NCI-H2196 (cell line): ENCODE measurements around the gene EIF1AD.
"Not testable (repeated sequence)": the region's sequence is repeated elsewhere in the genome, so short reads cannot be mapped to it uniquely, and the experiment has no call there.

Experiments
- DNase-seq: peaks from one replicate; lab custom pipeline; 2025; ENCODE audit not compliant: unreplicated experiment; lab: John Stamatoyannopoulos, UW

Gene EIF1AD

GRCh38 chr11:66001942-66002647, at the start of gene EIF1AD, which contains the start of gene BANF1:
Gene EIF1AD, minus strand, starts transcription at chr11:66002157. Its CDS starts 1,768 bp downstream, at chr11:66000389.
Gene BANF1, plus strand, starts transcription at chr11:66002503. Its CDS starts 748 bp downstream, at chr11:66003251.
- peak; percentile 98 for DNase-seq

GRCh38 chr11:66051371-66051765, 49.4 kb upstream of the EIF1AD start:
- DNase-seq: no peak

GRCh38 chr11:66050581-66051231, 48.7 kb upstream of the EIF1AD start:
- DNase-seq: no peak

GRCh38 chr11:66048547-66049323, 46.8 kb upstream of the EIF1AD start, which contains the start of gene GAL3ST3:
Gene GAL3ST3, minus strand, starts transcription at chr11:66049161. Its CDS starts 3,746 bp downstream, at chr11:66045415.
- DNase-seq: no peak

- no peak for DNase-seq
Measured at GRCh38 chr11:66047541-66048365, 45.8 kb upstream of the EIF1AD start.

- DNase-seq: no peak
Measured at GRCh38 chr11:66046901-66047300, 44.9 kb upstream of the EIF1AD start.

- DNase-seq: peak; percentile 87
Measured at GRCh38 chr11:66045177-66045639, 43.3 kb upstream of the EIF1AD start.

- DNase-seq: no peak
Measured at GRCh38 chr11:66044757-66045156, 42.8 kb upstream of the EIF1AD start.

GRCh38 chr11:66042996-66043906, 41.3 kb upstream of the EIF1AD start:
- no peak for DNase-seq

- DNase-seq: no peak
Measured at GRCh38 chr11:66042227-66042995, 40.5 kb upstream of the EIF1AD start.

- DNase-seq: no peak
Measured at GRCh38 chr11:66039765-66040164, 37.8 kb upstream of the EIF1AD start.

- DNase-seq: no peak
Measured at GRCh38 chr11:66037327-66037726, 35.4 kb upstream of the EIF1AD start.

- no peak for DNase-seq
Measured at GRCh38 chr11:66036334-66036710, 34.4 kb upstream of the EIF1AD start.

GRCh38 chr11:66035653-66036333, 33.8 kb upstream of the EIF1AD start:
- DNase-seq: no peak

- no peak for DNase-seq
Measured at GRCh38 chr11:66032957-66033735, 31.2 kb upstream of the EIF1AD start.

GRCh38 chr11:66026017-66026529, 24.1 kb upstream of the EIF1AD start, which contains the start of gene CATSPER1:
Gene CATSPER1, minus strand, starts transcription at chr11:66026479. Its CDS starts 100 bp downstream, at chr11:66026379.
- DNase-seq: no peak

- DNase-seq: not testable (repeated sequence)
Measured at GRCh38 chr11:66023186-66023440, 21.2 kb upstream of the EIF1AD start.
